ENCODE measurements around the gene MIDN.

DNA sequence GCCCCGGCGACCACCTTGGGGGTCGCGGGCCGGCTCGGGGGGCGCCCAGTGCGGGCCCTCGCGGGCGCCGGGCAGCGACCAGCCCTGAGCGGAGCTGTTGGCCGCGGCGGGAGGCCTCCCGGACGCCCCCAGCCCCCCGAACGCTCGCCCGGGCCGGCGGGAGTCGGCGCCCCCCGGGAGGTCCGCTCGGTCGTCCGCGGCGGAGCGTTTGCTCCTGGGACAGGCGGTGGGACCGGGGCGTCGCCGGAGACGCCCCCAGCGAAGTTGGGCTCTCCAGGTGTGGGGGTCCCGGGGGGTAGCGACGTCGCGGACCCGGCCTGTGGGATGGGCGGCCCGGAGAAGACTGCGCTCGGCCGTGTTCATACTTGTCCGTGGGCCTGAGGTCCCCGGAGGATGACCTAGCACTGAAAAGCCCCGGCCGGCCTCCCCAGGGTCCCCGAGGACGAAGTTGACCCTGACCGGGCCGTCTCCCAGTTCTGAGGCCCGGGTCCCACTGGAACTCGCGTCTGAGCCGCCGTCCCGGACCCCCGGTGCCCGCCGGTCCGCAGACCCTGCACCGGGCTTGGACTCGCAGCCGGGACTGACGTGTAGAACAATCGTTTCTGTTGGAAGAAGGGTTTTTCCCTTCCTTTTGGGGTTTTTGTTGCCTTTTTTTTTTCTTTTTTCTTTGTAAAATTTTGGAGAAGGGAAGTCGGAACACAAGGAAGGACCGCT is 42.1 kb upstream of the MIDN start:
- TF ChIP-seq CTCF (IDR thresholded peaks at IDR 0.05; ENCODE audit: extremely low read depth in 1 of 2, insufficient read depth in 1 of 2, low read depth in 1 of 2, low read length in 2 of 2) (no peak), POLR2A (IDR thresholded peaks at IDR 0.05; ENCODE audit: low read depth, low read length) (no peak), POLR2AphosphoS5 (IDR thresholded peaks at IDR 0.05; ENCODE audit: insufficient read depth, low read depth, low read length) (no peak), EZH2 (IDR thresholded peaks at IDR 0.05; ENCODE audit: borderline replicate concordance, low read depth, low read length, severe bottlenecking) (no peak), GATA2 (IDR thresholded peaks at IDR 0.05; ENCODE audit: insufficient read depth, insufficient read length, low read depth, low read length) (no peak), FOS (IDR thresholded peaks at IDR 0.05; ENCODE audit: borderline replicate concordance, insufficient read depth, low read length) (no peak), MYC (IDR thresholded peaks at IDR 0.05; ENCODE audit: low read depth, low read length) (no peak), MAX (IDR thresholded peaks at IDR 0.05; ENCODE audit: insufficient read depth, insufficient read length) (no peak)

Data from endothelial cell of umbilical vein (primary cell).